Neuronal stem cell (in vitro differentiated cells): Measurements from ENCODE around the gene ABHD8.
A peak's percentile ranks its signal among the peaks of the same experiment; 100 is the strongest.
"Not testable (repeated sequence)": the region's sequence is repeated elsewhere in the genome, so short reads cannot be mapped to it uniquely, and the experiment has no call there.

ENCODE experiments used
- DNase-seq: peaks from one replicate; pipeline ENCODE4 v3.0.0-alpha.2; 2013; ENCODE audit warnings: low spot score
- H2AFZ ChIP-seq: one replicate; pipeline ENCODE4 v1.6.1; 2013; ENCODE audit warnings: mild to moderate bottlenecking, low read length, inconsistent platforms
- H2AK5ac ChIP-seq: 2 replicates; pipeline ENCODE4 v1.6.1; 2013; ENCODE audit warnings: low read depth, mild to moderate bottlenecking, inconsistent platforms, low read length, moderate library complexity, mixed read lengths
- H2BK120ac ChIP-seq: 2 replicates; pipeline ENCODE4 v1.6.1; 2013; ENCODE audit warnings: low read depth, mild to moderate bottlenecking, inconsistent platforms, low read length, moderate library complexity, mixed read lengths
- H2BK12ac ChIP-seq: one replicate; pipeline ENCODE4 v1.6.1; 2013; ENCODE audit warnings: low read length, inconsistent platforms
- H2BK15ac ChIP-seq: 2 replicates; pipeline ENCODE4 v1.6.1; 2013; ENCODE audit warnings: mild to moderate bottlenecking, low read length, inconsistent platforms, mixed read lengths
- H2BK5ac ChIP-seq: one replicate; pipeline ENCODE4 v1.6.1; 2013; ENCODE audit warnings: inconsistent platforms, mild to moderate bottlenecking, low read length, moderate library complexity
- H3K14ac ChIP-seq: one replicate; pipeline ENCODE4 v1.6.1; 2013; ENCODE audit warnings: low read length, inconsistent platforms
- H3K18ac ChIP-seq: 2 replicates; pipeline ENCODE4 v1.6.1; 2013; ENCODE audit warnings: low read length, inconsistent platforms
- H3K23ac ChIP-seq: 2 replicates; pipeline ENCODE4 v1.6.1; 2013; ENCODE audit warnings: low read depth, mild to moderate bottlenecking, mixed read lengths, low read length, inconsistent platforms; ENCODE audit not compliant: poor library complexity
- H3K27ac ChIP-seq: replicated peaks from 3 replicates; pipeline ENCODE4 v1.5.1; 2013; ENCODE audit warnings: low read length, inconsistent platforms
- H3K27me3 ChIP-seq, 3 experiments: 2 replicates each; pipeline ENCODE4 v1.6.1; 2013; ENCODE audit warnings: low read length in 3 of 3, mild to moderate bottlenecking in 2 of 3, inconsistent platforms in 1 of 3, low read depth in 1 of 3, mixed read lengths in 1 of 3, moderate library complexity in 1 of 3; ENCODE audit not compliant: control insufficient read depth in 3 of 3, insufficient read depth in 3 of 3
- H3K36me3 ChIP-seq, 2 donors: replicated peaks in 1 of 2; 2 replicates each; pipeline ENCODE4 v1.6.1; 2013; ENCODE audit warnings: low read length in 2 of 2; ENCODE audit not compliant: control insufficient read depth in 2 of 2, insufficient read depth in 2 of 2
- H3K4ac ChIP-seq: 2 replicates; pipeline ENCODE4 v1.6.1; 2013; ENCODE audit warnings: inconsistent platforms, mild to moderate bottlenecking, low read length, moderate library complexity
- H3K4me1 ChIP-seq, 2 donors: 1 replicate in 1 of 2; 2 replicates in 1 of 2; pipeline ENCODE4 v1.6.1; 2013; ENCODE audit warnings: low read length in 2 of 2, low read depth in 1 of 2; ENCODE audit not compliant: control insufficient read depth in 2 of 2, insufficient read depth in 1 of 2
- H3K4me2 ChIP-seq: one replicate; pipeline ENCODE4 v1.6.1; 2013; ENCODE audit warnings: mild to moderate bottlenecking, low read length, inconsistent platforms; ENCODE audit not compliant: insufficient read depth, poor library complexity, severe bottlenecking
- H3K4me3 ChIP-seq, 2 donors: 2 replicates each; pipeline ENCODE4 v1.5.1; 2013; ENCODE audit warnings: low read length in 2 of 2, mild to moderate bottlenecking in 2 of 2, inconsistent platforms in 1 of 2, moderate library complexity in 1 of 2
- H3K79me1 ChIP-seq: one replicate; pipeline ENCODE4 v1.6.1; 2013; ENCODE audit warnings: low read depth, mild to moderate bottlenecking, inconsistent platforms, low read length, moderate library complexity
- H3K9ac ChIP-seq: one replicate; pipeline ENCODE4 v1.6.1; 2013; ENCODE audit warnings: mild to moderate bottlenecking, low read depth, low read length, inconsistent platforms; ENCODE audit not compliant: poor library complexity
- H3K9me3 ChIP-seq, 2 donors: replicated peaks in 1 of 2; 2 replicates each; pipeline versions ENCODE3 to v1.6.1; 2013; ENCODE audit warnings: low read length in 2 of 2, mild to moderate bottlenecking in 2 of 2, inconsistent platforms in 1 of 2, low read depth in 1 of 2, mixed read lengths in 1 of 2, moderate library complexity in 1 of 2; ENCODE audit not compliant: control insufficient read depth in 2 of 2, insufficient read depth in 1 of 2
- H4K8ac ChIP-seq: one replicate; pipeline ENCODE4 v1.6.1; 2013; ENCODE audit warnings: low read depth, mild to moderate bottlenecking, inconsistent platforms, low read length, moderate library complexity
- H4K91ac ChIP-seq: one replicate; pipeline ENCODE4 v1.6.1; 2013; ENCODE audit warnings: low read length, low read depth, mild to moderate bottlenecking, inconsistent platforms; ENCODE audit not compliant: poor library complexity
- WGBS, 2 donors: extraction: QIAGEN DNeasy Blood & Tissue Kit; methylation state at CpG; one replicate each; pipeline ENCODE4 v1.1.7; 2013; ENCODE audit warnings: missing lambda C conversion rate in 2 of 2, mixed read lengths in 1 of 2; ENCODE audit not compliant: insufficient read length in 2 of 2, insufficient replicate concordance in 1 of 2; ENCODE audit errors: extremely low coverage in 2 of 2; 5-methylcytosine and 5-hydroxymethylcytosine counted together

The ABHD8 gene

DNA sequence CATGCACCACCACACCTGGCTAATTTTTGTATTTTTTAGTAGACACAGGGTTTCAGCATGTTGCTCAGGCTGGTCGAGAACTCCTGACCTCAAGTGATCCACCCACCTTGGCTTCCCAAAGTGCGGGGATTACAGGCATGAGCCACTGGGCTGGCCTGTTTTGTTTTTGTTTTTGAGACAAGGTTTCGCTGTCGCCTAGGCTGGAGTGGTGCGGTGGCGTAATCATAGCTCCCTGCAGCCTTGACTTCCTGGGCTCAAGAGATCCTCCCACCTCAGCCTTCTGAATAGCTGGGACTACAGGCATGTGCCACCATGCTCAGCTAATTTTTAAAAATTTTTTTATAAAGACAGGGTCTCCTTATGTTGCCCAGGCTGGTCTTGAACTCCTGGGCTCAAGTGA is 7.7 kb downstream of the ABHD8 start:
- not testable (repeated sequence) for H2BK15ac ChIP-seq, H3K4ac ChIP-seq, H3K4me3 ChIP-seq, H4K8ac ChIP-seq, DNase-seq, H3K14ac ChIP-seq, H3K23ac ChIP-seq, H2BK12ac ChIP-seq, H3K27ac ChIP-seq, H2AK5ac ChIP-seq, H3K79me1 ChIP-seq, H4K91ac ChIP-seq, H3K4me1 ChIP-seq, H3K27me3 ChIP-seq, H2AFZ ChIP-seq, H2BK120ac ChIP-seq, H3K9ac ChIP-seq, H3K9me3 ChIP-seq, H2BK5ac ChIP-seq, H3K18ac ChIP-seq, H3K4me2 ChIP-seq
- H3K36me3 ChIP-seq: peaks cover 12 to 32% of the 10 kb centered on the region in 2 donors
- WGBS, 2 donors: no CpG with 5 or more reads among the region's 6 CpGs

DNA sequence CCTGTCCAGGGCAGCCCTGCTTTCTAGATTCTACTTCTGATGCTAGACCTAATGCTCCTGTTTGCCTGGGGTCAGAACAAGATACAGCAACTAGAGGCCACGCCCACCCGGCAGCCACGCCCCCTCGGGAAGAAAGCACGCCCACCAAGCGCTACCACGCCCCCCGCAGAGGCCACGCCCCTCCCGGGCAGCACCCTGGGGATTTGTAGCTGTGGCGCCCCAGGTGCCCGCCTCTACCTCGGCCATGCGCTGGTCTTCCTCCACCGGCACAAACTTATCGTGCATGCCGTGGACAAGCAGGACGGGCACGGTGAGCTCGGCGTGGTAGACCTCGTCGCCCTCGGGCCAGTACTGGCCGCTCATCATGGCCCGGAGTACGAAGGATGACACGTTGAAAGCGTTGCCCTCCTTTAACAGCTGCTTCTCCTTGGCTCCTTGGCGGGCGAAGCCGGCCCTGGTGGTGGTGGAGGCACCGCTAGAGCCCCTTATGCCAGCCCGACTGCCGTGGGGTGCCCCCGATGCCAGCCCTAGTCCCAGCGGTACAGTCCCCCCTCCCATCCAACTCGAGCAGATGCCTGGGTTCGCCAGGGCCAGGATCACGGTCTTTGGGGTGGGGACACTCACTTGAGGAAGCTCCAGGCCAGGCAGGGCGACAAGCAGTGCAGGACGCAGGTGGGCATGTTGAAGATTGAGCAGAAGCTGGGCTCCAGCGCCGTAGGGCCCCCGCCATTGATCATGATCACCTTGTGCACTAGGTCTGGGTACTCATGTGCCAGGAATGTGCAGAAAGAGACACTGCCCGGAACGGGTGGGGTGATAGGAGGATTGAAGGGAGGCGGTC is 9.0 kb downstream of the ABHD8 start:
- H3K23ac ChIP-seq: peak overlapping the region; percentile 75
- peak overlapping the region in 1 of 2 donors; percentile 65 for H3K4me3 ChIP-seq
- peak overlapping the region; percentile 24 for H2AK5ac ChIP-seq
- peak overlapping the region; percentile 59 for H2BK15ac ChIP-seq
- H3K9me3 ChIP-seq: peaks cover 6 to 8% of the 10 kb centered on the region in 2 donors
- no peak overlapping the region for H2AFZ ChIP-seq
- peaks cover 12 to 29% of the 10 kb centered on the region in 2 donors for H3K36me3 ChIP-seq
- no peak overlapping the region for H4K8ac ChIP-seq
- no peak overlapping the region for H2BK12ac ChIP-seq
- no CpG with 5 or more reads among the region's 48 CpGs for WGBS, 2 donors
- no peak overlapping the region for H3K18ac ChIP-seq
- H2BK120ac ChIP-seq: no peak overlapping the region
- H3K14ac ChIP-seq: no peak overlapping the region
- peak overlapping the region; percentile 30 for H4K91ac ChIP-seq
- no peak overlapping the region for H3K27ac ChIP-seq
- H3K4me2 ChIP-seq: no peak overlapping the region
- H2BK5ac ChIP-seq: no peak overlapping the region
- DNase-seq: no peak
- peak overlapping the region; percentile 77 for H3K9ac ChIP-seq
- peaks cover 8% of the 10 kb centered on the region for H3K79me1 ChIP-seq
- no peak overlapping the region for H3K4ac ChIP-seq
- H3K27me3 ChIP-seq: no peaks in the 10 kb centered on the region
- H3K4me1 ChIP-seq: peaks cover 0 to 2% of the 10 kb centered on the region in 2 donors

DNA sequence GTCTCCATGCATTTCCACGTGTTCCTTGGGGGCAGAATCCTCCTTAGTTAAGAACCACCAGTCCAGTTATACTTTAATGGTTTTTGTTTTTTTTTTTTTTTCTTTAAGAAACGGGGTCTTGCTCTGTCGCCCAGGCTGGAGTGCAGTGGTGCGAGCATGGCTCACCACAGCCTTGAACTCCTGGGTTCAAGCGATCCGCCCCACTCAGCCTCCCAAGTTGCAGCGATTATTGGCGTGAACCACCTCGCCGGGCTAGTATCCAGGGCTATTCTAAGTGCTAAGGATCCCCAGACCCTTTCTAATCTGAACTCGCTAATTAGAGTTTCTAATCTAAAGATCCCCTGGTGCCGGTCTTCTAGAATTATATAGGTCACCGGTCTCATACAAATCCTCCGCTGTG is 9.6 kb downstream of the ABHD8 start:
- Histone ChIP-seq H2BK5ac (no peak overlapping the region), H2BK12ac (no peak overlapping the region), H4K91ac (no peak overlapping the region), H4K8ac (no peak overlapping the region), H3K14ac (no peak overlapping the region), H2BK120ac (no peak overlapping the region), H3K36me3 (peaks cover 12 to 25% of the 10 kb centered on the region in 2 donors), H3K18ac (no peak overlapping the region), H3K4ac (no peak overlapping the region), H3K23ac (peak overlapping the region; percentile 75), H3K27me3 (no peaks in the 10 kb centered on the region), H2BK15ac (no peak overlapping the region), H3K9me3 (peaks cover 6 to 8% of the 10 kb centered on the region in 2 donors), H3K4me3 (no peak overlapping the region), H3K4me1 (peaks cover 0 to 2% of the 10 kb centered on the region in 2 donors), H3K27ac (no peak overlapping the region), H2AK5ac (no peak overlapping the region), H3K79me1 (peaks cover 8% of the 10 kb centered on the region), H2AFZ (no peak overlapping the region), H3K4me2 (no peak overlapping the region), H3K9ac (no peak overlapping the region)
- no peak for DNase-seq
- no CpG with 5 or more reads among the region's 14 CpGs for WGBS, 2 donors

DNA sequence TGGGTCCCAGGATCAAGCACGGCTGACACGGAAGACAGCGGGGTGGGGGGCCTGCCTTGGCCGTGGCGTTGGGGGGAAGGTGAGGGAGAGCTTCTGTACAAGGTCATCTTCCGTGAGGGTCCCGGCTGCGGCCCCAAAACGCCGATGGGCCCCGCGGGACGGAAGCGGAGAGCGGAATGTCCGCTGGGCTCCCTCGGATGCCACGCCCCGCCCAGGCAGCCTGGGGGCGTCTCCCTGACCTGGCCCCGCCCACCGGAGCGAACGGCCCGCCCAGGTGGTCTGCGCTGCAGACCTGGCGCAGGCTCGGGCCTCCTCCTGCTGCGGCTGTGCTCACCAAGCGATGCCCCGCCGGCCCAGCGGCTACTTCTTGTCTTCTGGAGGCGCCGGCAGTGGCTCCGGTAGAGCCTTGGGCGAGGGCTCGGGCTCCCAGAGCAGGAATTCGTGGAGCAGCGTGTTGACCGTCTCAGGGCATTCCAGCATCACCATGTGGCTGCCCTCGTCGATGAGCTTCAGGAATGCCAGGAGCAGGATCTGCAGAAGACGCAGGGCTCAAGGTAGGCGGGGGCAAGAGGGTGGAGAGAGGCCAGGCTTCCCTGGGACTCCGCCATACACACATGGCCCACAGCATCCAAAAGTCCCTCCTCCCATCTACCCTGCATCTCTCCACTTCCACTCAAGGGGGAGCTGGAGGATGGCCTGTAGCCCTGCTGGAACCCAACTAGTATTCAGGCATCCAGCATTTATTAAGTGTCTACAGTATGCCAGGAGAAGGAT is 10.7 kb downstream of the ABHD8 start:
- peak overlapping the region; percentile 97 for H3K18ac ChIP-seq
- DNase-seq: peak; percentile 79
- H4K91ac ChIP-seq: no peak overlapping the region
- peak overlapping the region; percentile 81 for H3K9ac ChIP-seq
- H3K4me1 ChIP-seq: peaks cover 0 to 2% of the 10 kb centered on the region in 2 donors
- H2AFZ ChIP-seq: peak overlapping the region; percentile 90
- peaks cover 6% of the 10 kb centered on the region for H3K79me1 ChIP-seq
- peak overlapping the region; percentile 73 for H2BK12ac ChIP-seq
- peak overlapping the region; percentile 89 for H3K23ac ChIP-seq
- H2BK15ac ChIP-seq: no peak overlapping the region
- peak overlapping the region; percentile 93 for H2AK5ac ChIP-seq
- H4K8ac ChIP-seq: peak overlapping the region; percentile 65
- peak overlapping the region; percentile 92 for H3K4me2 ChIP-seq
- no CpG with 5 or more reads among the region's 46 CpGs for WGBS, 2 donors
- peaks cover 0 to 6% of the 10 kb centered on the region in 2 donors for H3K9me3 ChIP-seq
- peak overlapping the region; percentile 81 for H2BK120ac ChIP-seq
- H3K4me3 ChIP-seq: peak overlapping the region; percentile 51 to 73
- peak overlapping the region; percentile 53 for H2BK5ac ChIP-seq
- no peak overlapping the region for H3K4ac ChIP-seq
- peak overlapping the region; percentile 99 for H3K14ac ChIP-seq
- peak overlapping the region; percentile 95 for H3K27ac ChIP-seq
- no peaks in the 10 kb centered on the region for H3K27me3 ChIP-seq
- peaks cover 9 to 20% of the 10 kb centered on the region in 2 donors for H3K36me3 ChIP-seq
